Loucy (cell line): ENCODE results near the gene NID1.

ENCODE experiments used
- EZH2phosphoT487 ChIP-seq: fragments of 200-600 bp; IDR thresholded peaks from 2 replicates; pipeline ENCODE4 v1.6.1; 2018; ENCODE audit warnings: antibody characterized with exemption, mild to moderate bottlenecking, moderate library complexity, borderline replicate concordance
- TF ChIP-seq, protein P1 (sequence below): fragments of 200-600 bp; sonication (generic); conservative IDR thresholded peaks from 2 replicates; pipeline ENCODE4 v1.5.1; 2014; ENCODE audit warnings: mild to moderate bottlenecking, antibody characterized with exemption, low read length

DNA sequence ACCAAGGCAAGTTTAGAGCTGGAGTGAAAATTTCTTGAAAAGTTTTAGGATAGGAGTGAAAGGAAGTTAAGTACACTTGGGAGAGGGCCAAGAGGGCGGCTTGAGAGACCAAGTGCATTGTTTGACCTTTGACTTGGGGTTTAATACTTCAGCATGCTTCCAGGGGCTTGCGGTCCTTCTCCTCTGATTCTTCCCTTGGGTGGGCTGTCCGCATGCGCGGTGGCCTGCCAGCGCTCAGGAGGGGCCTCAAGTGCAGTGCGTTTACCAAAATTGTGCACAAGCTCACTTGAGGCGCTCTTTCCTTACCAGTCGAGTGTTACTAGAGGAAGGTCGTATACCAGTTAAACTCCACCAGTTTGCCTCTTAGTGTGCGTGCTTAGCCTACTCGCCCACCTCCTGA is 106.9 kb downstream of the NID1 start:
- TF ChIP-seq, protein P1, sequence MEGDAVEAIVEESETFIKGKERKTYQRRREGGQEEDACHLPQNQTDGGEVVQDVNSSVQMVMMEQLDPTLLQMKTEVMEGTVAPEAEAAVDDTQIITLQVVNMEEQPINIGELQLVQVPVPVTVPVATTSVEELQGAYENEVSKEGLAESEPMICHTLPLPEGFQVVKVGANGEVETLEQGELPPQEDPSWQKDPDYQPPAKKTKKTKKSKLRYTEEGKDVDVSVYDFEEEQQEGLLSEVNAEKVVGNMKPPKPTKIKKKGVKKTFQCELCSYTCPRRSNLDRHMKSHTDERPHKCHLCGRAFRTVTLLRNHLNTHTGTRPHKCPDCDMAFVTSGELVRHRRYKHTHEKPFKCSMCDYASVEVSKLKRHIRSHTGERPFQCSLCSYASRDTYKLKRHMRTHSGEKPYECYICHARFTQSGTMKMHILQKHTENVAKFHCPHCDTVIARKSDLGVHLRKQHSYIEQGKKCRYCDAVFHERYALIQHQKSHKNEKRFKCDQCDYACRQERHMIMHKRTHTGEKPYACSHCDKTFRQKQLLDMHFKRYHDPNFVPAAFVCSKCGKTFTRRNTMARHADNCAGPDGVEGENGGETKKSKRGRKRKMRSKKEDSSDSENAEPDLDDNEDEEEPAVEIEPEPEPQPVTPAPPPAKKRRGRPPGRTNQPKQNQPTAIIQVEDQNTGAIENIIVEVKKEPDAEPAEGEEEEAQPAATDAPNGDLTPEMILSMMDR = no peak
- TF ChIP-seq EZH2phosphoT487 = no peak
